Measurements from ENCODE around the gene MAP3K7CL.
"Not testable (repeated sequence)": the region's sequence is repeated elsewhere in the genome, so short reads cannot be mapped to it uniquely, and the experiment has no call there.

Gene MAP3K7CL

GRCh38 chr21:29135481-29135880 lies 5.0 kb downstream of the MAP3K7CL start:
- DNase-seq, result no peak

- no peak for DNase-seq
Measured at GRCh38 chr21:29136033-29136432, 5.6 kb downstream of the MAP3K7CL start.

GRCh38 chr21:29144736-29145353 lies 14.4 kb downstream of the MAP3K7CL start:
- DNase-seq, result no peak

GRCh38 chr21:29145354-29145782 lies 14.9 kb downstream of the MAP3K7CL start:
- DNase-seq, result no peak

GRCh38 chr21:29145852-29146453 lies 15.5 kb downstream of the MAP3K7CL start:
- DNase-seq, result no peak

- DNase-seq, result no peak
Measured at GRCh38 chr21:29146726-29147125, 16.3 kb downstream of the MAP3K7CL start.

GRCh38 chr21:29148530-29148929 lies 18.1 kb downstream of the MAP3K7CL start:
- DNase-seq, result no peak

- no peak for DNase-seq
Measured at GRCh38 chr21:29149808-29150425, 19.5 kb downstream of the MAP3K7CL start.

GRCh38 chr21:29151931-29152330 lies 21.5 kb downstream of the MAP3K7CL start:
- no peak for DNase-seq

GRCh38 chr21:29152916-29153315 lies 22.5 kb downstream of the MAP3K7CL start:
- DNase-seq, result no peak

GRCh38 chr21:29154270-29154669 lies 23.8 kb downstream of the MAP3K7CL start:
- no peak for DNase-seq

GRCh38 chr21:29155118-29155932 lies 24.9 kb downstream of the MAP3K7CL start:
- no peak for DNase-seq

GRCh38 chr21:29155933-29156260 lies 25.5 kb downstream of the MAP3K7CL start:
- DNase-seq, result no peak

- no peak for DNase-seq
Measured at GRCh38 chr21:29157080-29157479, 26.6 kb downstream of the MAP3K7CL start.

GRCh38 chr21:29159842-29160241 lies 29.4 kb downstream of the MAP3K7CL start:
- DNase-seq, result no peak

- DNase-seq, result not testable (repeated sequence)
Measured at GRCh38 chr21:29162825-29163224, 32.4 kb downstream of the MAP3K7CL start.

GRCh38 chr21:29163341-29164115 lies 33.1 kb downstream of the MAP3K7CL start:
- no peak for DNase-seq

GRCh38 chr21:29164323-29164942 lies 34.0 kb downstream of the MAP3K7CL start:
- DNase-seq, result no peak

- no peak for DNase-seq
Measured at GRCh38 chr21:29166323-29166722, 35.9 kb downstream of the MAP3K7CL start.

GRCh38 chr21:29166853-29167252 lies 36.4 kb downstream of the MAP3K7CL start:
- no peak for DNase-seq

GRCh38 chr21:29167481-29167880 lies 37.0 kb downstream of the MAP3K7CL start:
- not testable (repeated sequence) for DNase-seq

GRCh38 chr21:29168891-29169315 lies 38.5 kb downstream of the MAP3K7CL start:
- no peak for DNase-seq

Measured in SHP77 treated with DMSO at 0.1 percent for 48 hours (cell line).